Measurements from ENCODE around the gene RFX5. TPM values are rescaled to one million over a fixed set of nuclear protein-coding genes. Genes with fewer than 3 reads are reported as not detected.

The RFX5 gene
- total RNA-seq, 2 experiments from 2014 or later: 64.7 to 68.7 TPM

DNA sequence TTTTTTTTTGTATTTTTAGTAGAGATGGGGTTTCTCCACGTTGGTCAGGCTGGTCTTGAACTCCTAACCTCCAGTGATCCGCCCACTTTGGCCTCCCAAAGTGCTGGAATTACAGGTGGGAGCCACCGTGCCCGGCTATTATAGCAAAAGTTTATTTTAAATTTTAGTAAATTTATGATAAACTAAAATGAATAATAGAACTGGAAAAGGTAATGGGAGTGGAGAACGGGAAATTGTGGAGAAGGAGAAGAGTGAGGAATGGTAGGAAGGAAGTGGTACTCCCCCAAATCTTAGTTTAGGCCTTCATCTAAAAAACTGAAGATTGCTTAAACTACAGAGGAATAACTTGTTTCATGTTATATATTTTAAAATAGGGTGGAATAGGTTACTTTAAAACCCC lies 12.2 kb downstream of the RFX5 start:
- DNase-seq: no peak
- Mint-ChIP-seq H3K4me1 (ENCODE audit: low read depth) (peaks cover 1% of the 10 kb centered on the region), H3K4me3 (no peak overlapping the region), H3K27ac (no peak overlapping the region), H3K36me3 (no peaks in the 10 kb centered on the region), H3K9me3 (no peaks in the 10 kb centered on the region), H3K27me3 (no peaks in the 10 kb centered on the region)
- intact Hi-C loops (cut with micrococcal nuclease): no loop called here
- ChIA-PET CTCF (interaction anchor here (0.6 to 11.2 kb wide), 2 partner anchors 19 to 35 kb away, joined by 3 to 229 read pairs; no protein-coding TSS in a partner anchor), POLR2A (no interaction called here)

GRCh38 chr1:151327903-151328674 lies 19.0 kb downstream of the RFX5 start:
- peak; percentile 26 for DNase-seq
- Mint-ChIP-seq H3K27ac (peak overlapping the region; percentile 89), H3K36me3 (peaks cover 22% of the 10 kb centered on the region), H3K4me1 (ENCODE audit: low read depth) (peaks cover 29% of the 10 kb centered on the region), H3K9me3 (no peaks in the 10 kb centered on the region), H3K4me3 (peak overlapping the region; percentile 95), H3K27me3 (no peaks in the 10 kb centered on the region)
- ChIA-PET CTCF (interaction anchor here (0.9 to 10.0 kb wide), 13 partner anchors 8 to 518 kb away, joined by 3 to 88 read pairs (median 3); partner anchors contain the start of genes PSMB4 and RFX5), POLR2A (interaction anchor here (0.8 to 4.2 kb wide), 8 partner anchors 8 to 74 kb away, joined by 3 to 41 read pairs (median 3); partner anchors contain the start of genes PSMB4, PSMD4, RFX5 and ZNF687)
- intact Hi-C loops (cut with micrococcal nuclease): loop anchor here (1.0 to 5.0 kb wide), 4 partner anchors 17 to 131 kb away; partner anchors contain the start of genes PIP5K1A and RFX5

DNA sequence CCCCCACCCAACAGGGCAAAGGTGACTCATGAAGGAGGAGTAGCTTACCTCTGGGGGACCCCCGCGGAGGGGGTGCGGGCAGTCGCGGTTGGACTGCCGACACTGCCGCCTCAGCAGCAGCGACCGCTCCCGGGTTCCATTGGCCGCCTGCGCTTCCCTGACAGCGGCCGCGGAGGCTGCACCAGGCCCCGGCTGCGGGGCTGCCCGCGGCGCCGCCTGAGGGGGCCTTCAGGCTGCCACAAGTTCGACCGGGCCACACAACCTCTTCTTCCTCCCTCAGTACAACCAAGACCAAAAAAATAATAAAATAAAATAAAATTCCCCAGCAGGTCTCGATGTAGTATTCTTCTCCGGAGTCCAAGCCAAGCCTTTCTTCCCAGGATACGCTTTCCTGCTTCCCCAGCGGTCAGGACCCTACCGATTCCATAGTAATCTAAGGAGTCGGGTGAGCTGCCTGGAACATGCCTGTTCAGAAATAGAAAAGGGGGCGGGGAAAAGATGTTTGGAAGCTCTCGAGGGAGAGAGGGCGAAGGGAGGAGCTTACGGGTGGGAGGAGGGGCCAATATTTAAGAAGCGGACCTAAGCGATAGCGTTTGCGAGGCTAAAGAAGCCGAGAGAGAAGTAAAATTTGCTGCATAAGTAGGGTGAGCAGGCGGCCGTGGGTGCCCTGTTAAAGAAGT lies 19.7 kb downstream of the RFX5 start, which contains the start of gene PI4KB:
PI4KB (minus strand) TSS at position 194 of the 680 bp plus-strand sequence. CDS start 10,935 bp downstream, outside the sequence.
- ChIA-PET POLR2A (interaction anchor here (0.6 to 4.2 kb wide), 13 partner anchors 9 to 73 kb away, joined by 3 to 41 read pairs (median 4); partner anchors contain the start of genes PSMB4, PSMD4, RFX5 and ZNF687), CTCF (interaction anchor here (0.9 to 10.0 kb wide), 16 partner anchors 8 to 518 kb away, joined by 3 to 88 read pairs (median 3); partner anchors contain the start of genes PSMB4 and RFX5)
- H3K4me3 Mint-ChIP-seq: peak within 1 kb of the TSS; percentile 95
- H3K36me3 Mint-ChIP-seq: peaks cover 25% of the 10 kb centered on the region
- no peaks in the 10 kb centered on the region for H3K9me3 Mint-ChIP-seq
- peak within 1 kb of the TSS; percentile 89 for H3K27ac Mint-ChIP-seq
- H3K4me1 Mint-ChIP-seq (ENCODE audit: low read depth): peaks cover 32% of the 10 kb centered on the region
- intact Hi-C loops (cut with micrococcal nuclease): loop anchor here (1.0 to 5.0 kb wide), 4 partner anchors 16 to 130 kb away; partner anchors contain the start of genes PIP5K1A and RFX5
- no peaks in the 10 kb centered on the region for H3K27me3 Mint-ChIP-seq
- DNase-seq: peak; percentile 93

- Mint-ChIP-seq H3K4me1 (ENCODE audit: low read depth) (peaks cover 37% of the 10 kb centered on the region), H3K9me3 (no peaks in the 10 kb centered on the region), H3K27ac (peak overlapping the region; percentile 89), H3K27me3 (no peaks in the 10 kb centered on the region), H3K36me3 (peaks cover 28% of the 10 kb centered on the region), H3K4me3 (peak overlapping the region; percentile 95)
- intact Hi-C loops (cut with micrococcal nuclease): loop anchor here (1.0 to 5.0 kb wide), 4 partner anchors 15 to 129 kb away; partner anchors contain the start of genes PIP5K1A and RFX5
- ChIA-PET POLR2A (interaction anchor here (0.6 to 4.2 kb wide), 10 partner anchors 13 to 72 kb away, joined by 3 to 41 read pairs (median 4); partner anchors contain the start of genes PSMD4, RFX5 and ZNF687), CTCF (interaction anchor here (0.9 to 10.0 kb wide), 11 partner anchors 13 to 117 kb away, joined by 3 to 88 read pairs (median 3); partner anchors contain the start of gene PSMB4)
- peak; percentile 77 for DNase-seq
Observed at GRCh38 chr1:151326619-151327222, 20.3 kb downstream of the RFX5 start.

GRCh38 chr1:151325646-151326429 lies 21.2 kb downstream of the RFX5 start:
- peaks cover 28% of the 10 kb centered on the region for H3K36me3 Mint-ChIP-seq
- H3K27ac Mint-ChIP-seq: peak overlapping the region; percentile 89
- ChIA-PET POLR2A (interaction anchor here (1.0 to 4.2 kb wide), 7 partner anchors 12 to 73 kb away, joined by 3 to 41 read pairs (median 4); partner anchors contain the start of gene PSMD4), CTCF (interaction anchor here (2.0 to 10.0 kb wide), 2 partner anchors 14 to 45 kb away, joined by 7 to 88 read pairs; no protein-coding TSS in a partner anchor)
- intact Hi-C loops (cut with micrococcal nuclease): loop anchor here (5.0 kb wide), 1 partner anchor 129 kb away; the partner anchor contains the start of gene PIP5K1A
- H3K4me1 Mint-ChIP-seq (ENCODE audit: low read depth): peaks cover 38% of the 10 kb centered on the region
- DNase-seq: no peak
- no peaks in the 10 kb centered on the region for H3K27me3 Mint-ChIP-seq
- peak overlapping the region; percentile 95 for H3K4me3 Mint-ChIP-seq
- no peaks in the 10 kb centered on the region for H3K9me3 Mint-ChIP-seq

DNA sequence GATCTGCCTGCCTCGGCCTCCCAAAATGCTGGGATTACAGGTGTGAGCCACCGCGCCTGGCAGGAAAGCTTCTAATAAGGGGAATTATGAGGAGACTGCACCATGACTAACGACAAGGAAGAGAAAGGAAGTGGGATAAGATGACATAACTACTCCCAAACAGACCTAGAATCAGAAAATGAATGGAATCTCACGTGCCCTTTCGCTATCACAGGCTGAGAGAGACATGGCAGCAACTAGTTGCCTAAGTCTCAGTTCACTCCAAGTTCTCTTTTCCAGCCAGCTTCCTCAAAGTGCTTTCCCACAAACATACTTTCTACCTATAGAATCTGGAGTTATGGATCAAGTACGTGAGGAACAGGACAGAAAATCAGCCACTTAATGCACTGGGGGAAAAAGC lies 21.8 kb downstream of the RFX5 start:
- POLR2A ChIA-PET: interaction anchor here (4.2 kb wide), 1 partner anchor 14 kb away, joined by 41 read pairs; no protein-coding TSS in a partner anchor
- peak overlapping the region; percentile 38 for H3K27ac Mint-ChIP-seq
- no peaks in the 10 kb centered on the region for H3K27me3 Mint-ChIP-seq
- intact Hi-C loops (cut with micrococcal nuclease): loop anchor here (5.0 kb wide), 1 partner anchor 128 kb away; the partner anchor contains the start of gene PIP5K1A
- H3K4me3 Mint-ChIP-seq: no peak overlapping the region
- peaks cover 44% of the 10 kb centered on the region for H3K4me1 Mint-ChIP-seq (ENCODE audit: low read depth)
- H3K9me3 Mint-ChIP-seq: no peaks in the 10 kb centered on the region
- CTCF ChIA-PET: interaction anchor here (10.0 kb wide), 1 partner anchor 15 kb away, joined by 88 read pairs; no protein-coding TSS in a partner anchor
- no peak for DNase-seq
- H3K36me3 Mint-ChIP-seq: peaks cover 33% of the 10 kb centered on the region

- intact Hi-C loops (cut with micrococcal nuclease): no loop called here
- Mint-ChIP-seq H3K27me3 (no peaks in the 10 kb centered on the region), H3K27ac (no peak overlapping the region), H3K9me3 (no peaks in the 10 kb centered on the region), H3K4me3 (no peak overlapping the region), H3K4me1 (ENCODE audit: low read depth) (peaks cover 47% of the 10 kb centered on the region), H3K36me3 (peaks cover 36% of the 10 kb centered on the region)
- ChIA-PET POLR2A (interaction anchor here (1.9 to 4.2 kb wide), 2 partner anchors 13 kb away, joined by 12 to 41 read pairs; no protein-coding TSS in a partner anchor), CTCF (interaction anchor here (0.9 to 10.0 kb wide), 2 partner anchors 13 to 15 kb away, joined by 6 to 88 read pairs; no protein-coding TSS in a partner anchor)
- no peak for DNase-seq
Observed at GRCh38 chr1:151324390-151324930, 22.6 kb downstream of the RFX5 start.

- peaks cover 32% of the 10 kb centered on the region for H3K4me1 Mint-ChIP-seq (ENCODE audit: low read depth)
- intact Hi-C loops (cut with micrococcal nuclease): no loop called here
- peaks cover 37% of the 10 kb centered on the region for H3K36me3 Mint-ChIP-seq
- H3K27ac Mint-ChIP-seq: no peak overlapping the region
- H3K9me3 Mint-ChIP-seq: no peaks in the 10 kb centered on the region
- CTCF ChIA-PET: interaction anchor here (0.7 kb wide), 1 partner anchor 18 kb away, joined by 5 read pairs; no protein-coding TSS in a partner anchor
- no peaks in the 10 kb centered on the region for H3K27me3 Mint-ChIP-seq
- POLR2A ChIA-PET: no interaction called here
- DNase-seq: no peak
- no peak overlapping the region for H3K4me3 Mint-ChIP-seq
Observed at GRCh38 chr1:151318975-151319374, 28.1 kb downstream of the RFX5 start.

DNA sequence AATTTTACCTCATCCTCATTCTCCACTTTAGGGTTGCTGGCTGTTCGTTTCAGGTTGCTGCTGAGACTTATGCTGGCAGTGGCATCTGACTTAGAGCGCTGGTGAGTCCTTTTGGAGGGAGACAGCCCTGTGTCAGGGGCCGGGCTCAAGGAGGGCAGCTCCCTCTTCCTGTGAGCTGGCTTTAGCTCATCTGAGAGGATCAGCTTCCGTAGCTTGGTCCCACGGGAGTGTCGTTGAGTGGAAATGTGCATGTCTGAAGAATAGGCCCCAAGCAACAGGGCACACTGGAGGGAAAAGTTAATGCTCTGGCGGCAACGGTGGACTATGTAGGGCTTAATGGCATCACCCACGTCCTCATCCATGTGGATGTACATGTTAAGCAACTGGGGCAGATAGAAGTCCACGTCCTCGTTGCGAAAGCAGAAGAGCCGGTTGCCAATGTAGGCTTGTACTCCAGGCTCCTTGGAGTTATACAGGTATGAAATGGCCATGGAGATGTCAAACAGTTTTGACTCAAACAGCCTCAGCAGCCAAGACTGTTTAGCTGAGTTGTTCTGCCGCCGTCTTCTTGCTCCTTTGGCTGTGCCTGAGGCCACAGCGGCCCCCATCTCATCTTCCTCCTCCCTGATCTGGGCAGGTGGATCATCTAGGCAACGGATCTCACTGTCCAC lies 31.4 kb downstream of the RFX5 start:
- intact Hi-C loops (cut with micrococcal nuclease): no loop called here
- Mint-ChIP-seq H3K4me3 (no peak overlapping the region), H3K4me1 (ENCODE audit: low read depth) (peaks cover 52% of the 10 kb centered on the region), H3K36me3 (peaks cover 39% of the 10 kb centered on the region), H3K9me3 (no peaks in the 10 kb centered on the region), H3K27ac (no peak overlapping the region), H3K27me3 (no peaks in the 10 kb centered on the region)
- CTCF ChIA-PET: interaction anchor here (0.6 to 1.9 kb wide), 5 partner anchors 15 to 83 kb away, joined by 3 to 6 read pairs (median 3); no protein-coding TSS in a partner anchor
- no peak for DNase-seq
- POLR2A ChIA-PET: no interaction called here
